NCI-H1105 (cell line): Measurements from ENCODE around the gene DNAI1.
A peak's percentile ranks its signal among the peaks of the same experiment; 100 is the strongest.

Experiments used
- DNase-seq: peaks from one replicate; lab custom pipeline; 2025; lab: John Stamatoyannopoulos, UW

DNAI1 gene

GRCh38 chr9:34491596-34491995 lies 33.0 kb downstream of the DNAI1 start:
- no peak for DNase-seq

DNA sequence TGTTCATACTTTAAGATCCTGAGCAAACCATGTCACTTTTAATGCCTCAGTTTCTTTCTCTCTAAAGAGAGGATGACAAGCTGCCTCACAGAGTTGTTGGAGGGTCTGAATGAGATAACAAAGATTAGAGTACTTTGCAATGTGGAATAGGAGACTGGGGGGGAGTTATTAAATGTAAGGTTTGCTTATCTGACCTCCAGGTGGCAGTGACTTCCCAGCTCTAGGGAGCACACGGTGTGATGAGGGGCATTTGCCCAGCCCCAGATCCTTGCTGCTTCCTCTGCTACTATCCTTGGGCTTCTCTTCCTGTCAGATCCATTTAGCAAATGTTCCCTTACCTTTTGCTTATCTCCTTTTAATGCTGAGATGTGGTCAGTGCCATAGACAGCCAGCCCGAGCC lies 33.4 kb downstream of the DNAI1 start:
- DNase-seq: no peak

- no peak for DNase-seq
Measured at GRCh38 chr9:34493972-34494535, 35.4 kb downstream of the DNAI1 start.

GRCh38 chr9:34496149-34496712 lies 37.6 kb downstream of the DNAI1 start:
- no peak for DNase-seq

DNA sequence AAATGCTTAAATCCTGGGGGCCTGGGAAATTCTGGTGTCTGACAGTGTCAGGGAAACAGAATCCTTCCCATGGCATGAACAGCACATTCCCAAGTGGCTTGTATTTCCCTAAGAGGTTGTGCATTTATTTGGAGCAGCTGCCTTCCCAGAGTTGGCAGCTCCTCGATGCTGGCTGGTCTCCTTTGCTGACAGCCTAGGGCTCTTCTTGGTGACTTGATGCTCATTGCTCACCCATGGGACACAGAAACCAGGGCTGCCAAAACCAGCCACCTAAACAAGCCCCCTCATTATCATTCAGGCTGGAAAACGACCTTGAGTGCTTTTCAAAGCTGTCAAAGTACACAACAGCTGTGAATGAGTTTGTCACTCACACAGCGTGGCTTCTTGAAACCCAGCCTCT lies 39.9 kb downstream of the DNAI1 start:
- DNase-seq: no peak

GRCh38 chr9:34499076-34499475 lies 40.5 kb downstream of the DNAI1 start:
- DNase-seq: no peak

DNA sequence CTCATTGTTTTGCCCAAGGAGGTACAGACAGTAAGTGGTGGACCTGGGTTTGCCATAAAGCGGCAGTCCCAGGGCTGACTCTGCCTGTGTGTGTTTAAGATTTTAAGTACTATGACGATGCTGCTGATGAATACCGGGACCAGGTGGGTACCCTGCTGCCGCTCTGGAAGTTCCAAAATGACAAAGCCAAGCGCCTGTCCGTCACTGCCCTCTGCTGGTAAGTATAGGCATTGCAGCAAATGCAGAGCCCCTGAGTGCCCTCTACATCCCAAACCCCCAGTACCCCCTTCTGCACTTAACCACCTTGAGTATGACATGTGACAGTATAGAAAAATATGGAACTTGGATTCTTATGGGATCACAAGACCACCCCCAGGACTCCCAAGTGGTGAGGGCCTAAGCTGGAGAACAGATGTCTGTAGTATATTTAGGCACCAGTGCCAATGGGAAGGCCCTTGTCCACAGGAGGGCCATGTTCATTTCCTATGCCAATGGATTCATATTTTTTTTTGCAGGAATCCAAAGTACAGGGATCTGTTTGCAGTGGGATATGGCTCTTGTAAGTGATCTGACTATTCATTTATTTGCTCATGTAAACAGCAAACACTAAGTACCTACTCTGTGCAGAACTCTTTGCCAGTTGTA lies 42.1 kb downstream of the DNAI1 start:
- DNase-seq: peak; percentile 49

- no peak for DNase-seq
Measured at GRCh38 chr9:34501372-34501771, 42.8 kb downstream of the DNAI1 start.

- DNase-seq: no peak
Measured at GRCh38 chr9:34501889-34502425, 43.4 kb downstream of the DNAI1 start.

DNA sequence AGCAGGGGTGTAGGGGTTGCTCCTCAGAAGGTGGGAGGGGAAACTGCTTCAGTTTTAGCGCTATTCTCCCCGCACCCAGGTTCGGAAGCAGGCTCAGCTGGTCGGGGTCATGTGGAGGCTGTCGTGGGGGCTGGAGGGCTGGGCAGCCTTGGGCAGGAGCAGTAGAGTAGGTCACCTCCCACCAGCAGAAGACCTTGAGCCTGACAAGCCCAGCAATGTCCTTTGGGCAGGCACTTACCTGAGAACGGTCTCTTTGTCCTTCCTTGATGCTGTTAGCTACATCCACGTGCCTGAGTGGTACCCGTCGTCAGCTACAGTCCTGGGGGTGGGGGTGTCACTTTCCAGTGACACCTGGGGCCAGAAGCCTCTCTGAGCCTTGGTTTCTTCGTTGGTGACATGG lies 43.9 kb downstream of the DNAI1 start:
- no peak for DNase-seq

- no peak for DNase-seq
Measured at GRCh38 chr9:34502891-34503290, 44.3 kb downstream of the DNAI1 start.

- no peak for DNase-seq
Measured at GRCh38 chr9:34503406-34503805, 44.8 kb downstream of the DNAI1 start.

GRCh38 chr9:34505370-34506120 lies 46.9 kb downstream of the DNAI1 start:
- no peak for DNase-seq

GRCh38 chr9:34506623-34507022 lies 48.0 kb downstream of the DNAI1 start:
- DNase-seq: no peak

DNA sequence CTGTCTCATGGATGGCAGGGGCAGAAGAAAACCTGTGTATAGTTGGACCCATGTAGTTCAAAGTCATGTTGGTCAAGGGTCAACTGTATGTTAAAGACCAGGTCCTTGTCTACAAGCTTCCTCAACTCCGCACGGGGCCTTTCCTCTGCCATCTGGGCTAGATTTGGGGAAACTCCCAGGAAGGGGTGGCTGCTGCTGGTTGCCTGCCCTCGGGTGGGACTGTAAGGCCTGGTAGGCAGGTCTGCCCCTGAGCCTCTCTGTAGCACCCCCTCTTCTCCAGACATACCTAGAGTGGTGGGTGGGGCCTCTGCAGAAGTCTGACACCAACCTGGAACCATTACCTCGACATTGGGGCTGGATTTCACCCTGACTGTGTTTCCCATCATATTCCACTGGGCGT lies 49.0 kb downstream of the DNAI1 start:
- DNase-seq: no peak

GRCh38 chr9:34507966-34508365 lies 49.4 kb downstream of the DNAI1 start:
- DNase-seq: no peak

DNA sequence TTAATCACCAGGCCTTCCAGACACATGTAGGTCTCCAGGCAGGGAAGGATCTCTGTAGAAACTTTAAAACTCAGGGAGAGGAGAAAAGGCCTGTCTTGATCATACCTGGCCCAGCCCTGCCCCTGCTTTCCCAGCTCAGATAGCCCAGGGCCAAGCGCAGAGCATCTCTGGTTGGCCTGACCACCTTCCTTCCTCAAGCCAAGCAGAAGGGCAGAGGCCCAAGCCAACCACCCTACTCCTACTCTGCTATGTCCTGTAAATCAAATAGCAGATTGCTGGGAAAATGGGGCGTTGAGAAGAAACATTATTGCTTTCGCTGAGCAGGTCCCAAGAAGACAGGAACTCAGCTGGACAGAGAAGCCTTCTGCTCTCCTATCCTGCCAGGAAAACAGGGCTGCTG lies 49.9 kb downstream of the DNAI1 start:
- no peak for DNase-seq

DNA sequence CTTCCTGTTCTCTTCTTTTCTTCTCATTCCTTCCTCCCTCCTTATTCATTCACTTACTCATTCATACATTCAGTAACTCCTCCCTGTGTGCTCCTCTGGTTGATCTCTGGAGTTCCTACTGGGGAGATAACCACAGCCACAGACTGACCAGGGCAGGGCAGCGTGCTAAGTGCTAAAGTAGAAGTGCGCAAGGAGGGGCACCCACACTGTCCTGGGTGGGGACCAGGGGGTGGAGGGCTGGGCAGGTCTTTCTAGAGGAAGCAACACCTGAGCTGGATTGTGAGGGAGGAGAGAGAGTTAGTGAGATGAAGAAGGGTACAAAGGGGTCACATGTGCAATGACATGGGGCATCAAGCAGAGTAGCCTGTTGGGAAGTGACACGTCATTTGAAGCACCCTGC lies 50.3 kb downstream of the DNAI1 start:
- no peak for DNase-seq

DNA sequence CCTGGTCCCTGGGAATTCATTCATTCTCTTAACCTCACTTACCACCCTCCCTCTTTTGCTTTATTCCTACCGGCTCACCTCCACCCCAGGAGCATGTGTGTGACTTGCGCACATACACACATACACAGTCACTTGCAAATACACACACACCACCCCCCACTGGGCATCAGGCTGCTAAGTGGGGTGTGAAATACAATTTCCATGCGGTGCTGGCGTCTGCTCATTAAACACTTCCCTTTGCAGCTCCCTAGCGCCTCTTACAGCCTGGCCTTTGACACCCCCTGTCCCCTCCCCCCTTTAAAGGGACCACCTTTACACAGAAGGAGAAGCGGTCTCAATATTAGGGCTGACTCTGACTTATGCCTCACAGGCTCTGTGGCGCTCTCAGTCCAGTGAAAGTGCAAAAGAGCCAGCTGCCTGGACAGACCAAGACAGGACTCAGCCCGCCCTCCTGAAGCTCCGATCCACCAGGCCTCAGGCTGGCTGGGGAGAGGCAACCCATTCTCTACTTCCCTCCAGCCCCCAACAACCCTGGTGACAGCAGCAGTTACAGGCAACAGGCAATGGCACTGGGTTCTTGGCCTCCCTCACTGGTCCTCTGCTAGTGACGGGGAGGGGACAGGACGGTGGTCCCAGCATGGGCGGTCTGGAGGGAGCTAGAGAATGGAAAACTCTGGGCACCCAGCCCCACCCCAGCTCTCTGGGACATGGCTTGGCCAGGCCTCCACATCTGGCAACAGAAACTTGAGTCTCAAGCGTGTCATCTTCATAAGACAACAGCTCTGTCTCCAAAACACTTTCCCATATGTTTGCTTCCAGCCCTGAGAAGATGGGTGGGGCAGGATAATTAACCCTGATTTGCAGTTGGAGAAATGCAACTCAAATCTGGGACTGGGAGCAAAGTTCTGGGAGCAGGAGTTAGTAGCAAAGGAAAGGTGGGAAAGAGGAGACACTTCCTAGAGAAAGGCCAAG lies 52.2 kb downstream of the DNAI1 start:
- no peak for DNase-seq

DNA sequence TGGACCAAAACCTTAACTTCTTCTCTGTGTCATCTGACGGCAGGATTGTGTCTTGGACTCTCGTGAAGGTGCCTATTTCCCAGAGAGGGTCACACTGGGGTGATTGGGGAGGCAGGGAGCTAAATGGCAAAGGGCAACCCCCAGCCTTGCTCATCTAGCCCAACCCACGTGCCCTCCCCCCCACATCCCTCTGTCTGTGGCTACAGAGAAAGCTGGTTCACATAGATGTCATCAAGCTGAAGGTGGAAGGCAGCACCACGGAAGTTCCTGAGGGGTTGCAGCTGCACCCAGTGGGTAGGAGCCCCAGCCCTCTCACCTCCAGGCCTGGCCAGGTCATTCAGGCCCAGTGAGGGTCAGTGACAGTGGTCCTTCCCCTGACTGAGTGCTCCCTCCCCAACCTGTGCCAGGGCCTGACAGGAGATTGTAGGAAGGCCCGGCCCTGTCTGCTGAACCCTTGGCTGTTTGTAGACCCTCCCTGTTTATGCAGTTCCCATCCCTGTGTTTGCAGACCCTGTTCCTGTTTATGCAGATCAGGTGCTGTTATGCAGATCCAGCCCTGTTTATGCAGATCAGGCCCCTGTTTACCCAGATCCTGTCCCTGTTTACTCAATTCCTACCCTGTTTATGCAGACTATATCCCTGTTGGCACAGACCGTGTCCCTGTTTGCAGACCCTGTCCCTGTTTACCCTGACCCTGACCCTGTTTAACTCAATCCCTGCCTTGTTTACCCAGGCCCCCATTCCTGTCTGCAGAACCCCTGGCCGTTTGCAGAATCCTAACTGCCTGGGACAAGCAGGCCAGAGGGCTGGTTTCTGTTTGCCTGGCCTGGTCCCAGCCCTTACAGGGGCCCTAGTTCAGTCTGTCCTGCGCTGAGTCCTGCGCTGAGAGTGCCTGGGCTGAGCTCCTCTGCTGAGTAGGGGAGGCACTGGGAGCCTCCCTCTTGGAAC lies 53.8 kb downstream of the DNAI1 start:
- DNase-seq: no peak
